ENCODE data around the gene POU2F2.

Gene POU2F2

GRCh38 chr19:42068756-42069571, 63.3 kb downstream of the POU2F2 start:
- no peak for TF ChIP-seq CTCF (conservative IDR thresholded peaks at IDR 0.05)
- H3K27ac ChIP-seq: no peak overlapping the region

- no peak for TF ChIP-seq CTCF (conservative IDR thresholded peaks at IDR 0.05)
- no peak overlapping the region for H3K27ac ChIP-seq
These were observed 63.9 kb downstream of the POU2F2 start for GRCh38 chr19:42068361-42068755.

- no peak overlapping the region for H3K27ac ChIP-seq
- TF ChIP-seq CTCF (conservative IDR thresholded peaks at IDR 0.05): no peak
These were observed 64.8 kb downstream of the POU2F2 start for GRCh38 chr19:42067315-42067888.

- TF ChIP-seq CTCF (conservative IDR thresholded peaks at IDR 0.05): no peak
- no peak overlapping the region for H3K27ac ChIP-seq
These were observed 66.0 kb downstream of the POU2F2 start for GRCh38 chr19:42066075-42066754.

DNA sequence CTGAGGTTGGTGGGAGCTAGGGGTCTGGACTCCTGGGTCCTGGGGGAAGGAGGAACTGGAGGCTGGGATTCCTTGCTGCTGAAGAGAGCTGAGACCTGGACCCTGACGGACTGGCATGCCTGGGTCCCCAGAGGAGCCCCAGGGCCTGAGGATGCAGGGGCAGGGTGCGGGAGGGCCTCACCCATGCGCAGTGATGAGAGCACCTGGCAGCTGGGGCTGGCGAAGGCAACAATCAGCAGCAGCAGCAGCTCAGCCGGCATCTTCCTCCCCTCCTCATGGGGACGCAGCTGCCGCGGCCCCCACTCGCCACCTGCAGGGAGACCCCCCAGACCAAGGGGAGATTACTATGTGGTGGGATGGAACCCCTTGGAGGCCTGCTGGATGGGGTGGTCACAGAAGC, 66.7 kb downstream of the POU2F2 start:
- TF ChIP-seq CTCF (conservative IDR thresholded peaks at IDR 0.05): no peak
- H3K27ac ChIP-seq: no peak overlapping the region

- no peak for TF ChIP-seq CTCF (conservative IDR thresholded peaks at IDR 0.05)
- H3K27ac ChIP-seq: no peak overlapping the region
These were observed 67.2 kb downstream of the POU2F2 start for GRCh38 chr19:42065051-42065450.

GRCh38 chr19:42064432-42064831, 67.8 kb downstream of the POU2F2 start:
- H3K27ac ChIP-seq: no peak overlapping the region
- no peak for TF ChIP-seq CTCF (conservative IDR thresholded peaks at IDR 0.05)

Data from VCaP (cell line).